ENCODE measurements around the gene ACSS1. TPM values are rescaled to one million over a fixed set of nuclear protein-coding genes. Genes with fewer than 3 reads are reported as not detected.

The ACSS1 gene
- total and polyA plus RNA-seq, 4 donors: 15.8 to 38.9 (median 26.9) TPM

DNA sequence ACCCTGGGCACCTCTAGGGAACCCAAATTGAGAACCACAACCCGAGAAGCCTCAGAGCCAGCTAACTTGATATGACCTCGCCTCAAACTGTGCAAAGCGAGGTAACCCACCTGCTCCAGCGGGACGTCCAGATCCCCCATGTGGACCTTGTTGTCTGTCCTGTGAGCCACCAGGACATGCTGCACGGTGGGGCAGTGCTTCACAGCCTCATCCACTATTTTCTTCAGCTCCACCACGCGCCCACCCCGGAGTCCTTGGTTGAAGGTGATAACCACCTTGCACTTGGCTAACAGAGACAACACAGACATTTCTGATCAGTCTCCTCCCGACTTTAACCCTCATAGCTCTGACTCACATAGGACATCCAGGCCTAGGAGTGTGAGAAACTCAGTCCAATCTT is 34.6 kb downstream of the ACSS1 start:
- peak in 1 of 3 donors; percentile 11 for DNase-seq

GRCh38 chr20:25022680-25023079 is 35.3 kb downstream of the ACSS1 start:
- peaks cover 0 to 34% (median 10%) of the 10 kb centered on the region in 4 donors for H3K36me3 ChIP-seq (ENCODE audit: control insufficient read depth in 4 of 4, insufficient read depth in 4 of 4, low read length in 4 of 4)
- 72 to 92% methylated on average over 11 of the region's 11 CpGs for WGBS, 2 donors
- peak overlapping the region in 1 of 2 donors; percentile 47 for H3K27ac ChIP-seq (ENCODE audit: low read depth in 1 of 2, low read length in 1 of 2)
- TF ChIP-seq, protein P1, sequence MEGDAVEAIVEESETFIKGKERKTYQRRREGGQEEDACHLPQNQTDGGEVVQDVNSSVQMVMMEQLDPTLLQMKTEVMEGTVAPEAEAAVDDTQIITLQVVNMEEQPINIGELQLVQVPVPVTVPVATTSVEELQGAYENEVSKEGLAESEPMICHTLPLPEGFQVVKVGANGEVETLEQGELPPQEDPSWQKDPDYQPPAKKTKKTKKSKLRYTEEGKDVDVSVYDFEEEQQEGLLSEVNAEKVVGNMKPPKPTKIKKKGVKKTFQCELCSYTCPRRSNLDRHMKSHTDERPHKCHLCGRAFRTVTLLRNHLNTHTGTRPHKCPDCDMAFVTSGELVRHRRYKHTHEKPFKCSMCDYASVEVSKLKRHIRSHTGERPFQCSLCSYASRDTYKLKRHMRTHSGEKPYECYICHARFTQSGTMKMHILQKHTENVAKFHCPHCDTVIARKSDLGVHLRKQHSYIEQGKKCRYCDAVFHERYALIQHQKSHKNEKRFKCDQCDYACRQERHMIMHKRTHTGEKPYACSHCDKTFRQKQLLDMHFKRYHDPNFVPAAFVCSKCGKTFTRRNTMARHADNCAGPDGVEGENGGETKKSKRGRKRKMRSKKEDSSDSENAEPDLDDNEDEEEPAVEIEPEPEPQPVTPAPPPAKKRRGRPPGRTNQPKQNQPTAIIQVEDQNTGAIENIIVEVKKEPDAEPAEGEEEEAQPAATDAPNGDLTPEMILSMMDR (IDR thresholded peaks at IDR 0.05; ENCODE audit: control extremely low read depth, extremely low read depth): no peak
- no peak overlapping the region for H3K4me3 ChIP-seq
- H3K9ac ChIP-seq (ENCODE audit: insufficient read depth in 1 of 2, low read length in 2 of 2): no peak overlapping the region
- no peaks in the 10 kb centered on the region for H3K9me3 ChIP-seq (ENCODE audit: control insufficient read depth in 4 of 4, insufficient read depth in 3 of 4, low read length in 3 of 4)
- peaks cover 0 to 25% (median 2%) of the 10 kb centered on the region in 5 donors for H3K4me1 ChIP-seq (ENCODE audit: control insufficient read depth in 5 of 5, insufficient read depth in 5 of 5, low read length in 5 of 5)
- H3K27me3 ChIP-seq (ENCODE audit: control insufficient read depth in 3 of 3, insufficient read depth in 3 of 3, low read length in 2 of 3): no peaks in the 10 kb centered on the region
- ATAC-seq (ENCODE audit: insufficient read depth, low FRiP score) (peak; percentile 67), DNase-seq (peak in 2 of 3 donors; percentile 37)

More for the DNA sequence above, 34.6 kb downstream of the ACSS1 start:
- H3K27me3 ChIP-seq (ENCODE audit: control insufficient read depth in 3 of 3, insufficient read depth in 3 of 3, low read length in 2 of 3): no peaks in the 10 kb centered on the region
- no peak for ATAC-seq (ENCODE audit: insufficient read depth, low FRiP score)
- 84 to 94% methylated on average over 9 to 10 of the region's 10 CpGs for WGBS, 2 donors
- no peak overlapping the region for H3K4me3 ChIP-seq
- no peaks in the 10 kb centered on the region for H3K9me3 ChIP-seq (ENCODE audit: control insufficient read depth in 4 of 4, insufficient read depth in 3 of 4, low read length in 3 of 4)
- peak overlapping the region in 1 of 2 donors; percentile 47 for H3K27ac ChIP-seq (ENCODE audit: low read depth in 1 of 2, low read length in 1 of 2)
- peaks cover 0 to 34% (median 10%) of the 10 kb centered on the region in 4 donors for H3K36me3 ChIP-seq (ENCODE audit: control insufficient read depth in 4 of 4, insufficient read depth in 4 of 4, low read length in 4 of 4)
- no peak overlapping the region for H3K9ac ChIP-seq (ENCODE audit: insufficient read depth in 1 of 2, low read length in 2 of 2)
- TF ChIP-seq, protein P1 (IDR thresholded peaks at IDR 0.05; ENCODE audit: control extremely low read depth, extremely low read depth): no peak
- peaks cover 0 to 21% (median 2%) of the 10 kb centered on the region in 5 donors for H3K4me1 ChIP-seq (ENCODE audit: control insufficient read depth in 5 of 5, insufficient read depth in 5 of 5, low read length in 5 of 5)

- ATAC-seq (ENCODE audit: insufficient read depth, low FRiP score): no peak
- Histone ChIP-seq H3K4me1 (ENCODE audit: control insufficient read depth in 5 of 5, insufficient read depth in 5 of 5, low read length in 5 of 5) (peaks cover 0 to 28% (median 11%) of the 10 kb centered on the region in 5 donors), H3K27me3 (ENCODE audit: control insufficient read depth in 3 of 3, insufficient read depth in 3 of 3, low read length in 2 of 3) (no peaks in the 10 kb centered on the region), H3K36me3 (ENCODE audit: control insufficient read depth in 4 of 4, insufficient read depth in 4 of 4, low read length in 4 of 4) (peaks cover 0 to 36% (median 10%) of the 10 kb centered on the region in 4 donors), H3K4me3 (no peak overlapping the region), H3K27ac (ENCODE audit: low read depth in 1 of 2, low read length in 1 of 2) (peak overlapping the region in 1 of 2 donors; percentile 62), H3K9me3 (ENCODE audit: control insufficient read depth in 4 of 4, insufficient read depth in 3 of 4, low read length in 3 of 4) (no peaks in the 10 kb centered on the region), H3K9ac (ENCODE audit: insufficient read depth in 1 of 2, low read length in 2 of 2) (no peak overlapping the region)
- TF ChIP-seq, protein P1 (IDR thresholded peaks at IDR 0.05; ENCODE audit: control extremely low read depth, extremely low read depth): no peak
- 97 to 98% methylated on average over 6 of the region's 6 CpGs for WGBS, 2 donors
- DNase-seq: no peak
Observed at GRCh38 chr20:25021336-25021735, 36.6 kb downstream of the ACSS1 start.

GRCh38 chr20:25020901-25021301 is 37.0 kb downstream of the ACSS1 start:
- H3K4me1 ChIP-seq (ENCODE audit: control insufficient read depth in 5 of 5, insufficient read depth in 5 of 5, low read length in 5 of 5): peaks cover 0 to 28% (median 15%) of the 10 kb centered on the region in 5 donors
- no peak for DNase-seq

More at GRCh38 chr20:25020901-25021301, 37.0 kb downstream of the ACSS1 start:
- Histone ChIP-seq H3K9me3 (ENCODE audit: control insufficient read depth in 4 of 4, insufficient read depth in 3 of 4, low read length in 3 of 4) (no peaks in the 10 kb centered on the region), H3K4me3 (no peak overlapping the region), H3K27ac (ENCODE audit: low read depth in 1 of 2, low read length in 1 of 2) (peak overlapping the region in 1 of 2 donors; percentile 62), H3K27me3 (ENCODE audit: control insufficient read depth in 3 of 3, insufficient read depth in 3 of 3, low read length in 2 of 3) (no peaks in the 10 kb centered on the region), H3K36me3 (ENCODE audit: control insufficient read depth in 4 of 4, insufficient read depth in 4 of 4, low read length in 4 of 4) (peaks cover 0 to 36% (median 10%) of the 10 kb centered on the region in 4 donors), H3K9ac (ENCODE audit: insufficient read depth in 1 of 2, low read length in 2 of 2) (no peak overlapping the region)
- TF ChIP-seq, protein P1 (IDR thresholded peaks at IDR 0.05; ENCODE audit: control extremely low read depth, extremely low read depth): no peak
- WGBS, 2 donors: 87 to 91% methylated on average over 6 of the region's 6 CpGs
- no peak for ATAC-seq (ENCODE audit: insufficient read depth, low FRiP score)

Data from lung (tissue), 12 donors.